Smooth muscle cell (in vitro differentiated cells): Measurements from ENCODE around the gene CMTM3. TPM values are rescaled to one million over a fixed set of nuclear protein-coding genes. Genes with fewer than 3 reads are reported as not detected.

Experiments
- DNase-seq: peaks from one replicate; lab custom pipeline; 2025; ENCODE audit not compliant: unreplicated experiment; lab: John Stamatoyannopoulos, UW
- H2AFZ ChIP-seq: fragments of 200-600 bp; sonication (generic); 2 replicates; pipeline ENCODE4 v1.6.0; 2016; ENCODE audit warnings: antibody characterized with exemption, low read depth, mild to moderate bottlenecking
- H3F3A ChIP-seq: fragments of 200-600 bp; sonication (generic); 2 replicates; pipeline ENCODE4 v1.6.0; 2017; ENCODE audit warnings: antibody characterized with exemption, low read depth
- H3K27ac ChIP-seq: fragments of 200-600 bp; sonication (generic); 2 replicates; pipeline ENCODE4 v1.5.1; 2016; ENCODE audit warnings: low read depth, mild to moderate bottlenecking
- H3K27me3 ChIP-seq: fragments of 200-600 bp; sonication (generic); 2 replicates; pipeline ENCODE4 v1.6.1; 2016; ENCODE audit warnings: low read depth, mild to moderate bottlenecking
- H3K36me3 ChIP-seq: fragments of 200-600 bp; sonication (generic); 2 replicates; pipeline ENCODE4 v1.5.1; 2016; ENCODE audit warnings: low read depth
- H3K4me1 ChIP-seq: fragments of 200-600 bp; sonication (generic); 2 replicates; pipeline ENCODE4 v1.5.1; 2016; ENCODE audit warnings: low read depth
- H3K4me2 ChIP-seq: fragments of 200-600 bp; sonication (generic); 2 replicates; pipeline ENCODE4 v1.6.0; 2016; ENCODE audit warnings: mild to moderate bottlenecking
- H3K4me3 ChIP-seq: fragments of 200-600 bp; sonication (generic); 2 replicates; pipeline ENCODE4 v1.5.1; 2016; ENCODE audit warnings: mild to moderate bottlenecking
- H3K79me2 ChIP-seq: fragments of 200-600 bp; sonication (generic); 2 replicates; pipeline ENCODE4 v1.6.0; 2016; ENCODE audit warnings: low read depth, mild to moderate bottlenecking
- H3K9ac ChIP-seq: fragments of 200-600 bp; sonication (generic); 2 replicates; pipeline ENCODE4 v1.6.0; 2016; ENCODE audit warnings: low read depth
- H3K9me3 ChIP-seq: fragments of 200-600 bp; sonication (generic); replicated peaks from 2 replicates; pipeline ENCODE4 v1.5.1; 2016; ENCODE audit warnings: low read depth
- H4K20me1 ChIP-seq: fragments of 200-600 bp; sonication (generic); 2 replicates; pipeline ENCODE4 v1.6.0; 2016; ENCODE audit warnings: low read depth
- WGBS: methylation state at CpG from one replicate; pipeline ENCODE4 v1.1.7; 2016; ENCODE audit warnings: low lambda C conversion rate; 5-methylcytosine and 5-hydroxymethylcytosine counted together
- polyA plus RNA-seq: library from polyadenylated mRNA; unstranded; fragments of >200 nt; fragmentation: Nextera tagmentation; extraction: Ambion mirVana; gene quantifications from 2 replicates; pipeline ENCODE4 v1.2.1, GENCODE V29; 2016
- total RNA-seq: library from RNA; depleted of rRNA; stranded (reverse); fragments of >200 nt; gene quantifications from 2 replicates; pipeline ENCODE4 v1.2.3, GENCODE V29; 2014
- TF ChIP-seq, protein P1 (sequence below): fragments of 200-600 bp; sonication (generic); IDR thresholded peaks from 2 replicates; pipeline ENCODE4 v1.5.1; 2017; ENCODE audit warnings: borderline replicate concordance, mild to moderate bottlenecking, antibody characterized with exemption; ENCODE audit not compliant: insufficient read depth, poor library complexity, severe bottlenecking

Gene CMTM3
- total and polyA plus RNA-seq, 2 experiments from 2014 or later: 21.8 to 57.8 TPM

DNA sequence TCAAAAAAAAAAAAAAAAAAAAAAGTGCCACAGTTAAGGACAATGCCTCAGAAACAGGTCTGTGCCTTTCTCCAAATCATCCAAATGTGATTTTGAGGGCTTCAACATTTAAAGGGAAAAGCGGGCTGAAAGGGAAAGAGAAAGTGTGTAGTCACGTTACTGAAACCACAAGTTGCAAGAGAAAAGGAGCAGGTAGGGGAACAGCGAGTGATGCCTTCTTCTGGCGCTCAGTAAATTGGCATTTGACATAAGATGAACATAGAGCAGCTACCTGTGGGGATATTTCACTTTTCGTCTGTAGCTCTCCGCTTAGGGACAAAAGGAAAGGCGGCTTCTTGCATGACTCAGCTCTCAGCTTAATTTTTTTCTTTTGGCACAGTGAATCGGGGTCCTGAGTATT, 14.2 kb upstream of the CMTM3 start:
- no peak overlapping the region for H3K4me2 ChIP-seq
- no peak overlapping the region for H3K9ac ChIP-seq
- 92% methylated on average over 8 of the region's 8 CpGs for WGBS
- H3K4me1 ChIP-seq: no peaks in the 10 kb centered on the region
- TF ChIP-seq, protein P1, sequence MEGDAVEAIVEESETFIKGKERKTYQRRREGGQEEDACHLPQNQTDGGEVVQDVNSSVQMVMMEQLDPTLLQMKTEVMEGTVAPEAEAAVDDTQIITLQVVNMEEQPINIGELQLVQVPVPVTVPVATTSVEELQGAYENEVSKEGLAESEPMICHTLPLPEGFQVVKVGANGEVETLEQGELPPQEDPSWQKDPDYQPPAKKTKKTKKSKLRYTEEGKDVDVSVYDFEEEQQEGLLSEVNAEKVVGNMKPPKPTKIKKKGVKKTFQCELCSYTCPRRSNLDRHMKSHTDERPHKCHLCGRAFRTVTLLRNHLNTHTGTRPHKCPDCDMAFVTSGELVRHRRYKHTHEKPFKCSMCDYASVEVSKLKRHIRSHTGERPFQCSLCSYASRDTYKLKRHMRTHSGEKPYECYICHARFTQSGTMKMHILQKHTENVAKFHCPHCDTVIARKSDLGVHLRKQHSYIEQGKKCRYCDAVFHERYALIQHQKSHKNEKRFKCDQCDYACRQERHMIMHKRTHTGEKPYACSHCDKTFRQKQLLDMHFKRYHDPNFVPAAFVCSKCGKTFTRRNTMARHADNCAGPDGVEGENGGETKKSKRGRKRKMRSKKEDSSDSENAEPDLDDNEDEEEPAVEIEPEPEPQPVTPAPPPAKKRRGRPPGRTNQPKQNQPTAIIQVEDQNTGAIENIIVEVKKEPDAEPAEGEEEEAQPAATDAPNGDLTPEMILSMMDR: no peak
- H3K27me3 ChIP-seq: peaks cover 6% of the 10 kb centered on the region
- no peaks in the 10 kb centered on the region for H3K9me3 ChIP-seq
- DNase-seq: no peak
- no peak overlapping the region for H3K4me3 ChIP-seq
- H3K27ac ChIP-seq: no peak overlapping the region
- no peak overlapping the region for H2AFZ ChIP-seq
- no peaks in the 10 kb centered on the region for H3K79me2 ChIP-seq
- H4K20me1 ChIP-seq: no peaks in the 10 kb centered on the region
- no peaks in the 10 kb centered on the region for H3F3A ChIP-seq
- no peaks in the 10 kb centered on the region for H3K36me3 ChIP-seq

DNA sequence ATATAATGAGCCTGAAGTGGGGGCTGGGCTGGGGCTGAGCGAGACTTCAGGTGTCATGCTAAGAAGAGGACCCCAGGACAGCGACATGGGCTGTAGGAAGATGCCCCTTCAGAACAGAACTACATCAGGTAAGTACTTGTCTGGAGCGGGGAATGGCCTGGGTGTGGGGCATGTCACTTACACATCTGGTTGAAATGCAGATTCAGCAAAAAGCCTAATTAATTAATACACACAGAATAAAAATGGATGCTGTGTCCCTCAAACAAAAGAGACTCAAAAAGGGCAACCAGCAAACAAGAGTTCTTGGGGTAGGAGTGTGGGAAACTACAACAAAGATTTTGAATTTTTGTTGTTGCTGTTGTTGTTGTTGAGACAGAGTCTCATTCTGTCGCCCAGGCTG, 13.5 kb upstream of the CMTM3 start:
- H4K20me1 ChIP-seq: no peaks in the 10 kb centered on the region
- H3K4me2 ChIP-seq: no peak overlapping the region
- H3K9me3 ChIP-seq: no peaks in the 10 kb centered on the region
- no peak overlapping the region for H3K9ac ChIP-seq
- H3K4me1 ChIP-seq: no peaks in the 10 kb centered on the region
- H3K4me3 ChIP-seq: no peak overlapping the region
- peaks cover 6% of the 10 kb centered on the region for H3K27me3 ChIP-seq
- whole genome bisulfite sequencing: 83% methylated on average over 4 of the region's 4 CpGs
- H2AFZ ChIP-seq: no peak overlapping the region
- TF ChIP-seq, protein P1: no peak
- no peak for DNase-seq
- no peaks in the 10 kb centered on the region for H3K36me3 ChIP-seq
- H3K79me2 ChIP-seq: no peaks in the 10 kb centered on the region
- no peaks in the 10 kb centered on the region for H3F3A ChIP-seq
- H3K27ac ChIP-seq: no peak overlapping the region

DNA sequence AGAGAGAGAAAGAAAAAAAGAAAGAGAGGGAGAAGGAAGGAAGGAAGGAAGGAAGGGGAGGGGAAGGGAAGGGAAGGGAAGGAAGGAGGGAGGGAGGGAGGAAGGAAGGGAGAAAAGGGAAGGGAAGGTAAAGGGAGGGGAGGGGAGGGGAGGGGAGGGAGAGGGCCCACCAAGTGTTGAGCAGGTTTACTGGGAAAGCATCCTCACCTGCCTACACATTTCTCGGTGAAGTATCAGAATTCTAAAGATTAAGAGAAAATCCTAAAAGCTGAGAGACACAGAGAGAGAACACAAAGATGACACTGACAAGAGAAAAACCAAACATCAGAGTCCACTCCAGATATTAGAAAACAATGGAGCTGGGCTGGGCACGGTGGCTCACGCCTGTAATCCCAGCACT, 12.3 kb upstream of the CMTM3 start:
- no peaks in the 10 kb centered on the region for H3K4me1 ChIP-seq

DNA sequence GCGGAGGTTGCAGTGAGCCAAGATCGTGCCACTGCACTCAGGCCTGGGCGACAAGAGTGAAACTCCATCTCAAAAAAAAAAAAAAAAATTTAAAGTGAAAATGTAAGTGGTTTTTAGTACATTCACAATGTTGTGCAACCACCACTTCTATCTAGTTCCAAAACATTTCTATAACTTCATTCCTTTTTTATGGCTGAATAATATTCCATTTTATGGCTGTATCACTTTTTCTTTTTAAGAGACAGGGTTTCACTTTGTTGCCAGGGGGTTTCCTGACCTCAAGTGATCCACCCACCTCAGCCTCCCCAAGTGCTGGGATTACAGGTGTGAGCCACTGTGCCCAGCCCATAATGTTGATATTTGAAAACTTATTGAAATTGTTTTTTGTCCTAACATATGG, 11.7 kb upstream of the CMTM3 start:
- no peaks in the 10 kb centered on the region for H3K9me3 ChIP-seq
- H3K4me3 ChIP-seq: no peak overlapping the region
- no peaks in the 10 kb centered on the region for H3F3A ChIP-seq
- H3K36me3 ChIP-seq: no peaks in the 10 kb centered on the region
- H3K79me2 ChIP-seq: no peaks in the 10 kb centered on the region
- 100% methylated on average over 3 of the region's 3 CpGs for WGBS
- no peak overlapping the region for H2AFZ ChIP-seq
- no peak for DNase-seq
- no peak overlapping the region for H3K27ac ChIP-seq
- H3K4me1 ChIP-seq: no peaks in the 10 kb centered on the region
- no peak overlapping the region for H3K4me2 ChIP-seq
- TF ChIP-seq, protein P1: no peak
- H3K27me3 ChIP-seq: peaks cover 6% of the 10 kb centered on the region
- H3K9ac ChIP-seq: no peak overlapping the region
- no peaks in the 10 kb centered on the region for H4K20me1 ChIP-seq

More for the DNA sequence above, 12.3 kb upstream of the CMTM3 start:
- H3F3A ChIP-seq: no peaks in the 10 kb centered on the region
- H3K36me3 ChIP-seq: no peaks in the 10 kb centered on the region
- WGBS: 81% methylated on average over 3 of the region's 3 CpGs
- no peak overlapping the region for H3K9ac ChIP-seq
- no peak overlapping the region for H3K4me2 ChIP-seq
- H2AFZ ChIP-seq: no peak overlapping the region
- H3K79me2 ChIP-seq: no peaks in the 10 kb centered on the region
- peaks cover 6% of the 10 kb centered on the region for H3K27me3 ChIP-seq
- no peaks in the 10 kb centered on the region for H4K20me1 ChIP-seq
- no peak overlapping the region for H3K4me3 ChIP-seq
- H3K9me3 ChIP-seq: no peaks in the 10 kb centered on the region
- no peak for DNase-seq
- H3K27ac ChIP-seq: no peak overlapping the region
- TF ChIP-seq, protein P1: no peak
